IPS-20b (cell line): ENCODE results near the gene NHS.

Experiments
- H3K27ac ChIP-seq: one replicate; pipeline ENCODE4 v1.5.1; 2013; ENCODE audit warnings: low read length
- H3K27me3 ChIP-seq: 2 replicates; pipeline ENCODE4 v1.6.1; 2013; ENCODE audit warnings: mild to moderate bottlenecking, low read length, inconsistent platforms; ENCODE audit not compliant: insufficient read depth
- H3K36me3 ChIP-seq: 2 replicates; pipeline ENCODE4 v1.6.1; 2013; ENCODE audit warnings: low read depth, mild to moderate bottlenecking, inconsistent platforms, low read length, moderate library complexity; ENCODE audit not compliant: insufficient read depth
- H3K4me1 ChIP-seq: 2 replicates; pipeline ENCODE4 v1.6.1; 2013; ENCODE audit warnings: mild to moderate bottlenecking, control low read depth, inconsistent platforms, low read length, moderate library complexity; ENCODE audit not compliant: insufficient read depth
- H3K4me3 ChIP-seq: 2 replicates; pipeline ENCODE4 v1.5.1; 2013; ENCODE audit warnings: mild to moderate bottlenecking, low read length, inconsistent platforms
- H3K9ac ChIP-seq: 2 replicates; pipeline ENCODE4 v1.6.1; 2013; ENCODE audit warnings: low read depth, mild to moderate bottlenecking, inconsistent platforms, low read length, moderate library complexity
- H3K9me3 ChIP-seq: 2 replicates; pipeline ENCODE4 v1.6.1; 2013; ENCODE audit warnings: mild to moderate bottlenecking, low read depth, low read length, inconsistent platforms; ENCODE audit not compliant: insufficient read depth

NHS gene

DNA sequence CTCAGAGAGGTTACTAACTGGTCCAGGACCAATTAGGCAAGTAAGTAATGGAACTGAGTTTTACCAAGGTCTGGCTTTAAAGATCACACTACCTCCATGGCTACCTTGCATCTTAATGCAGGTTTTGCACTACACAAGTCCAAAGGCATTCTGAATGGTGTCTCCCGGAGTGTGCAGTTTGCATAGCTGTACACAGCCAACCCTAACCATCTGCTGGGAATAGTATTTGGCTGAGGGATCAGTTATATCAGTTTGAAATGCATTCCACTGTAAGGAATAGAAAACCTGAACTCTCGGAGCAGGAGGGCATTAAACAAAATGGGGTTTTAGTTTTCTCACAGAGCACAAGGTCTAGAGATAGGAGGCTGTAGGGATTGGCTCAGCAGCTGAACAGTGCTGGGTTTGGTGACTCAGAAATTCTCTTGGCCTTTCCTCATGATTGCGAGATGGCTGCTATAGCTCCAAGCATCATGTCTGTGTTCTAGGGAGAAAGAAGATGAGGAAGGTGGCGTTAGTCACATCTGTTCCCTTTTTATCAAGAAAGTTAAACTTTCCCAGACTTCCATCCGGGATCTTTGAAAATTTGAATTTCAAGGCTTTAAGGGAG, 177.1 kb downstream of the NHS start:
- H3K36me3 ChIP-seq = no peaks in the 10 kb centered on the region
- no peaks in the 10 kb centered on the region for H3K27me3 ChIP-seq
- no peak overlapping the region for H3K9ac ChIP-seq
- H3K9me3 ChIP-seq = no peaks in the 10 kb centered on the region
- H3K4me1 ChIP-seq = peaks cover 33% of the 10 kb centered on the region
- no peak overlapping the region for H3K4me3 ChIP-seq
- H3K27ac ChIP-seq = no peak overlapping the region

- H3K27me3 ChIP-seq = no peaks in the 10 kb centered on the region
- H3K9me3 ChIP-seq = no peaks in the 10 kb centered on the region
- no peak overlapping the region for H3K27ac ChIP-seq
- peaks cover 21% of the 10 kb centered on the region for H3K4me1 ChIP-seq
- H3K9ac ChIP-seq = no peak overlapping the region
- H3K36me3 ChIP-seq = no peaks in the 10 kb centered on the region
- no peak overlapping the region for H3K4me3 ChIP-seq
Measured at GRCh38 chrX:17553469-17553868, 178.5 kb downstream of the NHS start.

- H3K27ac ChIP-seq = no peak overlapping the region
- H3K4me3 ChIP-seq = no peak overlapping the region
- no peaks in the 10 kb centered on the region for H3K36me3 ChIP-seq
- no peaks in the 10 kb centered on the region for H3K27me3 ChIP-seq
- no peak overlapping the region for H3K9ac ChIP-seq
- peaks cover 19% of the 10 kb centered on the region for H3K4me1 ChIP-seq
- no peaks in the 10 kb centered on the region for H3K9me3 ChIP-seq
Measured at GRCh38 chrX:17553961-17554482, 179.0 kb downstream of the NHS start.

- Histone ChIP-seq H3K27ac (no peak overlapping the region), H3K4me1 (peaks cover 15% of the 10 kb centered on the region), H3K9ac (no peak overlapping the region), H3K9me3 (no peaks in the 10 kb centered on the region), H3K4me3 (no peak overlapping the region), H3K36me3 (no peaks in the 10 kb centered on the region), H3K27me3 (no peaks in the 10 kb centered on the region)
Measured at GRCh38 chrX:17554914-17555313, 179.9 kb downstream of the NHS start.

- H3K36me3 ChIP-seq = no peaks in the 10 kb centered on the region
- H3K9ac ChIP-seq = no peak overlapping the region
- no peaks in the 10 kb centered on the region for H3K27me3 ChIP-seq
- H3K9me3 ChIP-seq = no peaks in the 10 kb centered on the region
- no peak overlapping the region for H3K27ac ChIP-seq
- peaks cover 21% of the 10 kb centered on the region; the same call in 1 of the 2 replicates for H3K4me1 ChIP-seq
- H3K4me3 ChIP-seq = no peak overlapping the region
Measured at GRCh38 chrX:17555846-17556245, 180.8 kb downstream of the NHS start.

- H3K4me3 ChIP-seq = no peak overlapping the region
- H3K36me3 ChIP-seq = no peaks in the 10 kb centered on the region
- H3K4me1 ChIP-seq = peaks cover 18% of the 10 kb centered on the region
- no peak overlapping the region for H3K27ac ChIP-seq
- no peaks in the 10 kb centered on the region for H3K27me3 ChIP-seq
- H3K9ac ChIP-seq = peak overlapping the region; percentile 32; the same call in 1 of the 2 replicates
- H3K9me3 ChIP-seq = no peaks in the 10 kb centered on the region
Measured at GRCh38 chrX:17559728-17560379, 184.9 kb downstream of the NHS start.

DNA sequence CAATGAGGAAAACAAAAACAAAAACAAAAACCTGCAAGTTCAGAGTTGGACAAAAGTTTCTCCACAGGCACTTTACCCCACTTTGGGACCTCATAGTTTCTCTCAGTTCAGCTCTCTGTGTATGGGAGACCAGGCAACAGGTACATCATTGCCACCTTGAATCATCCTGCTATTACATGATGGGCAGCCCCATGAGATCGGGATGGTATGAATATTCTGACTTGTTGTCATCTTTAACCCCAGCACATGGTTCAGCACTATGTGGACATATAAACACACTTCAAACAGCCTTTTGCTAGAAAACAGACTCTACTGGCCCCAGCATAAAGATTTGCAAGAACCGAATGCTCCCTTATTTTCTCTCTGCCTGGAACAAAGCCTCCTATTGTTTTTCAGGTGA, 185.4 kb downstream of the NHS start:
- Histone ChIP-seq H3K9ac (peak overlapping the region; percentile 32; the same call in 1 of the 2 replicates), H3K4me3 (no peak overlapping the region), H3K27me3 (no peaks in the 10 kb centered on the region), H3K27ac (no peak overlapping the region), H3K36me3 (no peaks in the 10 kb centered on the region), H3K9me3 (no peaks in the 10 kb centered on the region), H3K4me1 (peaks cover 15% of the 10 kb centered on the region)

DNA sequence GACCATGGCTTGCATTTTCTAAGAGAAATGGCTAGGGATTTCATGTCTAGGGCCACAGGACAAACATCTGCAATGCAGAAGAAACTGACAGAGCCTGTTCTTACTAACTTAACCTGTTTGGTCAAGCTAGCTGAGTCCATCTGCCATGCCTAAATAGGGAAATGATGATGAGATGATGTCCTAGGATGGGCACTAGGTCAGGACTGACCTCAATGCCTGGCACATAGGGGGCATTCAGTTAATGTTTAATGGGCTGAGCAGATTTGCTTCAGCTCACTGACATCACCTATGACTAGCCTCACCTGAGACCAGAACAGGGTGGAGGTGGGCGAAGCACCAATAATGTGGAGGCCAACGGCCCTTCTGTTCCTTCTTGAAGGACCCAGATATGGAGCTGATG, 188.1 kb downstream of the NHS start:
- no peaks in the 10 kb centered on the region for H3K36me3 ChIP-seq
- H3K9me3 ChIP-seq = no peaks in the 10 kb centered on the region
- peaks cover 15% of the 10 kb centered on the region for H3K4me1 ChIP-seq
- H3K27ac ChIP-seq = no peak overlapping the region
- H3K4me3 ChIP-seq = no peak overlapping the region
- H3K9ac ChIP-seq = no peak overlapping the region
- H3K27me3 ChIP-seq = no peaks in the 10 kb centered on the region

DNA sequence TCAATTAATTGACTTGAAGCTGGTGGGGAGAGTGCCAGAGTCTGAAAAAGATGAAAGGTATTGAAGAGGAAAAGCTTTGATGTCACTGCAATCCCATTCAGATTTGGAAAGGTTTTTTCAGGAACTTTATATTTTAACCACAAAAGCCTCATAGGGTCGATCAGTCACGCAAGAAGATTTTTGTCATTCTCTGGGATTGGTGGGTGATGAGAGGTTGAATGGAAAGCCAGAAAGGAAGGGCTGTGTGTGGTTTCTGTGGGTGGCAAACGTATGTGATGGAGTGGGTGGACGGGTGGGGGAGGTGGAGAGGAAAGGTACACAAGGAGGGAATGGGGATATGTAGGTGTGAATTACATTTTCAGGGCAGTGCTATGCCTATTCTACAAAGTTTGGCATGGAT, 188.5 kb downstream of the NHS start:
- Histone ChIP-seq H3K27me3 (no peaks in the 10 kb centered on the region), H3K36me3 (no peaks in the 10 kb centered on the region), H3K27ac (no peak overlapping the region), H3K4me3 (no peak overlapping the region), H3K4me1 (peaks cover 15% of the 10 kb centered on the region), H3K9me3 (no peaks in the 10 kb centered on the region), H3K9ac (no peak overlapping the region)

DNA sequence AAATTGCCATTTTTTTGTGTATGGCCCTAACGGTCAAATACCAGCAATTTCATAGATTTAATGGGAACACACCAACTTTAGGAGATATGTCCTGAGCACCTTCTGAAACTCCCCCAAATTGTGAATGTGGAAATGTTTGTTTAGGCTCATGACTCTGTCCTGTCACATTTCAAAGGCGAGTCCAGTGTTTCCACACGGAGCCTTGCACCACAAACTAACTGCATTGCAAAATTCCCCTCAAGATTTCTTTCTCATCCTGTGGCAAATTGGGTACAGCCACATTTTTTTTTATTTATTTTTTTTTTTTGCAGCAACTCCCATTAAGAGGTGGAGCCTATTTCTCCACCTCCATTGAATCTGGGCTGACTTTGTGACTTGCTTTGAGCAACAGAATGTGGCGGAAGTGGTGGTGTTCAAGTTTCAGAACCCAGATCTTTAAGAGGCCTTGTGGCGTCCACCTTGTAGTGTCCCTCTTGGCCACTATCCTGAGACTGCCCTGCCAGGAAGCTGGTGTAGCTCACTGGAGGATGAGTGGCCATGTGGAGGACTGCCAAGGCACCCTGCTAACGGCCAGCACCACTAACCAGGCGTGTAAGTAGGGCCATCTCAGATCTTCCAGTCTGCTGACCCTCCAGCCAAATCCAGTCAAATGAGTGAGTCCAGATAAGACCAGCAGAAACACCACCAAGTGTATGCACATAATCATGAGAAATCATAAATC, 189.8 kb downstream of the NHS start:
- H3K4me3 ChIP-seq = no peak overlapping the region
- H3K36me3 ChIP-seq = no peaks in the 10 kb centered on the region
- no peak overlapping the region for H3K9ac ChIP-seq
- no peaks in the 10 kb centered on the region for H3K9me3 ChIP-seq
- peaks cover 12% of the 10 kb centered on the region for H3K4me1 ChIP-seq
- H3K27me3 ChIP-seq = no peaks in the 10 kb centered on the region
- H3K27ac ChIP-seq = no peak overlapping the region

GRCh38 chrX:17566740-17567139, 191.7 kb downstream of the NHS start:
- Histone ChIP-seq H3K27ac (no peak overlapping the region), H3K36me3 (no peaks in the 10 kb centered on the region), H3K4me1 (no peaks in the 10 kb centered on the region), H3K9me3 (no peaks in the 10 kb centered on the region), H3K27me3 (no peaks in the 10 kb centered on the region), H3K9ac (no peak overlapping the region), H3K4me3 (no peak overlapping the region)

DNA sequence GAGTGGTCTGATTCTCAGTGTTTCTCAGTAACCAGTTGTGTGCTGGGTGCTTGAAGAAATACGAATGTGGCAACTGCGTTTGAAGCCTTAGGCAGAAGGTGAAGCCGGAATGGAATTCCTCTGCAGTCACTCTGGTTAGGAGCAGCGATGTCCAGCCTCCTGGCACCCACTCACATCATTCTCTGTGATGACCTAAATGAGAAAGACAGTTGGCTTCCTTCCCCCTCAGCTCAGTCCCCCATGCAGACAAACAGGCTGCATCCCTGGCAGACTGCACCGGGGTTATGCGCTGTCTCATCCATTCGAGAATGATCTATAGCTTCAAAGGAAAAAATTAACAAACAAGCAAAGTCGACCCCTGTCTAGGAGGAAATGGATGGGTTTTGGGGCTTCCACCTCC, 192.2 kb downstream of the NHS start:
- Histone ChIP-seq H3K9me3 (no peaks in the 10 kb centered on the region), H3K4me3 (no peak overlapping the region), H3K27ac (no peak overlapping the region), H3K9ac (no peak overlapping the region), H3K27me3 (no peaks in the 10 kb centered on the region), H3K4me1 (no peaks in the 10 kb centered on the region), H3K36me3 (no peaks in the 10 kb centered on the region)
